HepG2 (cell line): ENCODE data around the gene RXFP2. TPM values are rescaled to one million over a fixed set of nuclear protein-coding genes. Genes with fewer than 3 reads are reported as not detected.

Experiments used
- ATAC-seq: fragments of 200-7000 bp; cut with Tn5 transposase; 3 replicates; pipeline ENCODE4 v1.9.1; 2020; ENCODE audit warnings: mild to moderate bottlenecking, moderate library complexity
- BruUV-seq: library from RNA; stranded (reverse); fragments of 400-500 nt; replicated peaks from 2 replicates; lab custom pipeline; 2021; lab: Mats Ljungman, UMichigan
- CTCF ChIA-PET: fragments of 300-600 bp; formaldehyde crosslinking; extraction: SDS; loops from one replicate; lab custom pipeline; 2021; ENCODE audit warnings: low total read pairs, inconsistent platforms, low intra/inter-chr PET ratio; lab: Yijun Ruan, JAX
- POLR2A ChIA-PET: fragments of 350-600 bp; sonication (Branson Sonifier 250); formaldehyde crosslinking; loops from one replicate; lab custom pipeline; 2020; ENCODE audit warnings: antibody characterized with exemption, inconsistent platforms; lab: Yijun Ruan, JAX
- DNase-seq: peaks from one replicate; pipeline ENCODE4 v3.0.0-alpha.2; 2015; ENCODE audit warnings: low spot score
- FAIRE-seq: peaks from 3 replicates; lab custom pipeline; 2011; peaks lifted over from hg19 to GRCh38; lab: Jason Lieb, UNC
- H2AFZ ChIP-seq: one replicate; pipeline ENCODE4 v1.6.1; 2011; ENCODE audit warnings: low read length, inconsistent platforms
- H3K27ac ChIP-seq: fragments of 300-600 bp; 3 replicates; pipeline ENCODE4 v1.8.0; 2011; ENCODE audit warnings: mixed run types, mild to moderate bottlenecking, mixed read lengths, low read length, inconsistent platforms; ENCODE audit not compliant: insufficient read depth; ENCODE audit errors: extremely low read length
- H3K27me3 ChIP-seq, 2 experiments: fragments of 200-600 bp in 1 of 2; 2 replicates in 1 of 2; 3 replicates in 1 of 2; pipeline versions ENCODE4 v1.6.0 to v1.8.0; 2011; ENCODE audit warnings: low read length in 2 of 2, mild to moderate bottlenecking in 2 of 2, moderate library complexity in 2 of 2, inconsistent platforms in 1 of 2; ENCODE audit not compliant: insufficient read depth in 2 of 2, control insufficient read depth in 1 of 2
- H3K36me3 ChIP-seq, 2 experiments: fragments of 200-600 bp in 1 of 2; replicated peaks in 1 of 2; 2 replicates in 1 of 2; 3 replicates in 1 of 2; pipeline versions ENCODE4 v1.5.1 to v1.8.0; 2011; ENCODE audit warnings: low read length in 2 of 2, inconsistent platforms in 1 of 2; ENCODE audit not compliant: insufficient read depth in 2 of 2, control insufficient read depth in 1 of 2
- H3K4me1 ChIP-seq: 2 replicates; pipeline ENCODE4 v1.5.1; 2012; ENCODE audit warnings: low read length, inconsistent platforms; ENCODE audit not compliant: insufficient read depth
- H3K4me2 ChIP-seq: 2 replicates; pipeline ENCODE4 v1.6.0; 2011; ENCODE audit warnings: low read depth, low read length, inconsistent platforms
- H3K4me3 ChIP-seq, 3 experiments: fragments of 200-600 bp in 1 of 3; sonication (generic), shearing (Covaris generic) in 1 of 3; replicated peaks in 1 of 3; 2 replicates each; pipeline ENCODE4 v1.5.1; 2011 to 2016; ENCODE audit warnings: low read length in 3 of 3, inconsistent platforms in 2 of 3, low read depth in 2 of 3, mild to moderate bottlenecking in 2 of 3, control low read depth in 1 of 3, mixed read lengths in 1 of 3; ENCODE audit not compliant: insufficient read depth in 1 of 3
- H3K79me2 ChIP-seq: one replicate; pipeline ENCODE4 v1.6.1; 2011; ENCODE audit warnings: low read length, inconsistent platforms; ENCODE audit not compliant: insufficient read depth
- H3K9ac ChIP-seq: 2 replicates; pipeline ENCODE4 v1.6.0; 2011; ENCODE audit warnings: mild to moderate bottlenecking, low read depth, low read length, inconsistent platforms; ENCODE audit not compliant: insufficient read depth
- H3K9me3 ChIP-seq: 2 replicates; pipeline ENCODE4 v1.5.1; 2012; ENCODE audit warnings: mild to moderate bottlenecking, low read length
- H4K20me1 ChIP-seq: 2 replicates; pipeline ENCODE4 v1.6.0; 2011; ENCODE audit warnings: inconsistent platforms, mild to moderate bottlenecking, low read length, moderate library complexity; ENCODE audit not compliant: insufficient read depth
- HMGXB3 ChIP-seq: sonication (generic); formaldehyde crosslinking; IDR thresholded peaks from 2 replicates; pipeline ENCODE4 v1.4.0; 2020; ENCODE audit warnings: missing genetic modification reagents, borderline replicate concordance
- KLF15 ChIP-seq: sonication (generic); formaldehyde crosslinking; IDR thresholded peaks from 2 replicates; pipeline ENCODE4 v1.8.1; 2023; ENCODE audit warnings: borderline replicate concordance, mild to moderate bottlenecking, inconsistent platforms, missing genetic modification reagents, mixed read lengths
- TBX2 ChIP-seq: sonication (generic); formaldehyde crosslinking; IDR thresholded peaks from 2 replicates; pipeline ENCODE4 v1.5.0; 2020; ENCODE audit warnings: missing genetic modification reagents, mild to moderate bottlenecking, borderline replicate concordance
- ZBTB44 ChIP-seq: sonication (generic); formaldehyde crosslinking; IDR thresholded peaks from 2 replicates; pipeline ENCODE4 v1.4.0; 2020; ENCODE audit warnings: missing genetic modification reagents
- ZNF101 ChIP-seq: sonication (generic); formaldehyde crosslinking; IDR thresholded peaks from 2 replicates; pipeline ENCODE4 v1.4.0; 2020; ENCODE audit warnings: mild to moderate bottlenecking, low read depth, missing genetic modification reagents, borderline replicate concordance
- ZNF33A ChIP-seq: sonication (generic); formaldehyde crosslinking; IDR thresholded peaks from 2 replicates; pipeline ENCODE4 v1.5.1; 2020; ENCODE audit warnings: missing genetic modification reagents, mild to moderate bottlenecking, moderate library complexity, borderline replicate concordance
- ZNF510 ChIP-seq: sonication (generic); formaldehyde crosslinking; IDR thresholded peaks from 2 replicates; pipeline ENCODE4 v1.4.0; 2020; ENCODE audit warnings: low read depth, mild to moderate bottlenecking, missing genetic modification reagents
- ZNF646 ChIP-seq: sonication (generic); formaldehyde crosslinking; IDR thresholded peaks from 2 replicates; pipeline ENCODE4 v1.9.0; 2021; ENCODE audit warnings: mild to moderate bottlenecking, missing genetic modification reagents
- ZNF747 ChIP-seq: sonication (generic); formaldehyde crosslinking; IDR thresholded peaks from 2 replicates; pipeline ENCODE4 v1.8.1; 2023; ENCODE audit warnings: missing genetic modification reagents, mild to moderate bottlenecking, borderline replicate concordance
- ZNF850 ChIP-seq: sonication (generic); formaldehyde crosslinking; conservative IDR thresholded peaks from 2 replicates; pipeline ENCODE4 v1.9.0; 2021; ENCODE audit warnings: mild to moderate bottlenecking, missing genetic modification reagents
- ZSCAN25 ChIP-seq: sonication (generic); formaldehyde crosslinking; IDR thresholded peaks from 2 replicates; pipeline ENCODE4 v1.8.0; 2022; ENCODE audit warnings: mild to moderate bottlenecking, missing genetic modification reagents
- WGBS: methylation state at CpG from one replicate; pipeline ENCODE4 v1.1.6; 2017; ENCODE audit warnings: low lambda C conversion rate; 5-methylcytosine and 5-hydroxymethylcytosine counted together
- in situ Hi-C: cut with HindIII; loops from 2 replicates; pipeline ENCODE4 v1.10.0; 2017; ENCODE audit warnings: low pct_unique_long_range_greater_than_20kb; ENCODE audit not compliant: extremely low pct_ligation_motif_present
- intact Hi-C: fragments of 100-400 bp; cut with micrococcal nuclease; formaldehyde crosslinking; loops from one replicate; pipeline ENCODE4 v1.10.0; 2022; ENCODE audit not compliant: unreplicated experiment
- polyA plus RNA-seq, 8 experiments: library from polyadenylated mRNA; depleted of rRNA in 3 of 8; stranded (reverse) in 7 of 8; unstranded in 1 of 8; fragments of >200 nt; fragmentation: Illumina TruSeq in 4 of 8; extraction: Trizol in 4 of 8; gene quantifications; 2 replicates each; pipeline versions ENCODE4 v1.2.1 to v1.2.3, GENCODE V29; 2011 to 2016; ENCODE audit warnings: low read depth in 4 of 8, missing spikeins in 1 of 8, mixed read lengths in 1 of 8; ENCODE audit not compliant: insufficient read depth in 1 of 8
- total RNA-seq, 5 experiments: library from RNA; depleted of rRNA; stranded (reverse); fragments of >200 nt; fragmentation: Illumina TruSeq; extraction: Trizol; gene quantifications; 2 replicates each; pipeline ENCODE4 v1.2.3, GENCODE V29; 2016; ENCODE audit warnings: low read depth in 1 of 5

Gene RXFP2
- total and polyA plus RNA-seq, 2 of the 13 experiments (the other 11 are each of a cell fraction or from before 2014, with no cell fraction given), result not detected

GRCh38 chr13:31807090-31807541 lies 67.8 kb downstream of the RXFP2 start:
- POLR2A ChIA-PET, result no interaction called here
- no peaks in the 10 kb centered on the region for H3K36me3 ChIP-seq
- H3K79me2 ChIP-seq, result no peaks in the 10 kb centered on the region
- FAIRE-seq (no peak), ATAC-seq (no peak), DNase-seq (no peak)
- no peaks in the 10 kb centered on the region for H4K20me1 ChIP-seq
- CTCF ChIA-PET, result no interaction called here
- WGBS, result 0% methylated on average over 2 of the region's 2 CpGs
- in situ Hi-C loops, result no loop called here
- no peak overlapping the region for H2AFZ ChIP-seq
- intact Hi-C loops, result no loop called here
- no peak overlapping the region for H3K4me2 ChIP-seq
- H3K27ac ChIP-seq, result no peak overlapping the region
- H3K4me1 ChIP-seq, result no peaks in the 10 kb centered on the region
- H3K9me3 ChIP-seq, result no peaks in the 10 kb centered on the region
- no peak overlapping the region for H3K4me3 ChIP-seq
- no peak overlapping the region for H3K9ac ChIP-seq
- H3K27me3 ChIP-seq, result no peaks in the 10 kb centered on the region; a peak in 1 of 5 replicates
- BruUV-seq, result no TSS peak
- TF ChIP-seq ZBTB44 (CRISPR knock-in tag) (no peak), ZSCAN25 (CRISPR knock-in tag) (no peak), ZNF850 (CRISPR knock-in tag) (no peak), TBX2 (CRISPR knock-in tag) (no peak), ZNF33A (no peak), KLF15 (no peak), ZNF101 (no peak), HMGXB3 (CRISPR knock-in tag) (no peak), ZNF510 (CRISPR knock-in tag) (no peak), ZNF646 (no peak), ZNF747 (CRISPR knock-in tag) (no peak)
